Osteoblast (primary cell): ENCODE data around the gene CCDC110. TPM values are rescaled to one million over a fixed set of nuclear protein-coding genes. Genes with fewer than 3 reads are reported as not detected.

ENCODE experiments used
- DNase-seq: peaks from one replicate; pipeline ENCODE4 v3.0.0; 2011; ENCODE audit warnings: low spot score, mixed read lengths; ENCODE audit not compliant: insufficient read length; ENCODE audit errors: missing footprints
- H2AFZ ChIP-seq: 2 replicates; pipeline ENCODE4 v1.6.0; 2011; ENCODE audit warnings: mild to moderate bottlenecking, low read length
- H3K27ac ChIP-seq: 2 replicates; pipeline ENCODE4 v1.5.1; 2011; ENCODE audit warnings: mild to moderate bottlenecking, low read depth, low read length, moderate library complexity
- H3K27me3 ChIP-seq: 2 replicates; pipeline ENCODE4 v1.6.0; 2012; ENCODE audit warnings: mild to moderate bottlenecking, control low read depth, inconsistent platforms, low read length, moderate library complexity; ENCODE audit not compliant: insufficient read depth
- H3K36me3 ChIP-seq: 2 replicates; pipeline ENCODE4 v1.5.1; 2011; ENCODE audit warnings: mild to moderate bottlenecking, low read length, control low read depth, moderate library complexity; ENCODE audit not compliant: insufficient read depth
- H3K4me1 ChIP-seq: 2 replicates; pipeline ENCODE4 v1.5.1; 2011; ENCODE audit warnings: mild to moderate bottlenecking, low read length, control low read depth, moderate library complexity; ENCODE audit not compliant: insufficient read depth
- H3K4me2 ChIP-seq: 2 replicates; pipeline ENCODE4 v1.6.0; 2011; ENCODE audit warnings: mild to moderate bottlenecking, low read length; ENCODE audit not compliant: insufficient read depth
- H3K4me3 ChIP-seq: fragments of 200-600 bp; sonication (generic); 3 replicates; pipeline ENCODE4 v1.5.1; 2012; ENCODE audit warnings: mild to moderate bottlenecking, low read length, inconsistent platforms; ENCODE audit not compliant: insufficient read depth
- H3K79me2 ChIP-seq: 2 replicates; pipeline ENCODE4 v1.6.0; 2012; ENCODE audit warnings: mild to moderate bottlenecking, low read length, control low read depth, inconsistent platforms; ENCODE audit not compliant: insufficient read depth
- H3K9me3 ChIP-seq: 2 replicates; pipeline ENCODE4 v1.5.1; 2011; ENCODE audit warnings: low read depth, low read length, control low read depth
- H4K20me1 ChIP-seq: 2 replicates; pipeline ENCODE4 v1.6.0; 2012; ENCODE audit warnings: mild to moderate bottlenecking, low read length, control low read depth; ENCODE audit not compliant: insufficient read depth
- CTCF ChIP-seq: IDR thresholded peaks from 2 replicates; pipeline ENCODE4 v1.5.1; 2011; ENCODE audit warnings: mild to moderate bottlenecking, low read depth, low read length, moderate library complexity; ENCODE audit errors: extremely low read depth
- total RNA-seq: library from RNA; depleted of rRNA; stranded (reverse); fragments of >200 nt; gene quantifications from 2 replicates; pipeline ENCODE4 v1.2.3, GENCODE V29; 2012

The CCDC110 gene
- total RNA-seq, 1 donor: 2.2 TPM

- peaks cover 67% of the 10 kb centered on the region for H3K36me3 ChIP-seq
- no peak for TF ChIP-seq CTCF
- H3K4me2 ChIP-seq: no peak overlapping the region
- H3K79me2 ChIP-seq: no peaks in the 10 kb centered on the region
- H3K9me3 ChIP-seq: no peaks in the 10 kb centered on the region
- H3K4me3 ChIP-seq: no peak overlapping the region
- H3K4me1 ChIP-seq: no peaks in the 10 kb centered on the region
- no peak overlapping the region for H2AFZ ChIP-seq
- no peak for DNase-seq
- H3K27ac ChIP-seq: no peak overlapping the region
- no peaks in the 10 kb centered on the region for H3K27me3 ChIP-seq
- H4K20me1 ChIP-seq: no peaks in the 10 kb centered on the region
These were observed 59.7 kb downstream of the CCDC110 start for GRCh38 chr4:185411849-185412248.

GRCh38 chr4:185408432-185408831 lies 63.1 kb downstream of the CCDC110 start:
- Histone ChIP-seq H2AFZ (no peak overlapping the region), H3K27me3 (no peaks in the 10 kb centered on the region), H3K79me2 (no peaks in the 10 kb centered on the region), H3K4me3 (no peak overlapping the region), H3K4me1 (no peaks in the 10 kb centered on the region), H3K9me3 (no peaks in the 10 kb centered on the region), H3K36me3 (peaks cover 54% of the 10 kb centered on the region), H3K4me2 (no peak overlapping the region), H3K27ac (no peak overlapping the region), H4K20me1 (no peaks in the 10 kb centered on the region)
- no peak for TF ChIP-seq CTCF
- DNase-seq: no peak

- Histone ChIP-seq H3K4me3 (no peak overlapping the region), H3K4me2 (no peak overlapping the region), H3K27ac (no peak overlapping the region), H4K20me1 (no peaks in the 10 kb centered on the region), H3K27me3 (no peaks in the 10 kb centered on the region), H2AFZ (no peak overlapping the region), H3K36me3 (peaks cover 40% of the 10 kb centered on the region), H3K9me3 (no peaks in the 10 kb centered on the region), H3K4me1 (no peaks in the 10 kb centered on the region), H3K79me2 (no peaks in the 10 kb centered on the region)
- no peak for TF ChIP-seq CTCF
- no peak for DNase-seq
These were observed 66.1 kb downstream of the CCDC110 start for GRCh38 chr4:185405296-185405999.

GRCh38 chr4:185404031-185404430 lies 67.5 kb downstream of the CCDC110 start:
- no peak overlapping the region for H3K27ac ChIP-seq
- DNase-seq: no peak
- no peak overlapping the region for H2AFZ ChIP-seq
- no peak overlapping the region for H3K4me2 ChIP-seq
- no peaks in the 10 kb centered on the region for H3K27me3 ChIP-seq
- peaks cover 45% of the 10 kb centered on the region for H3K36me3 ChIP-seq
- H3K4me3 ChIP-seq: no peak overlapping the region
- no peaks in the 10 kb centered on the region for H4K20me1 ChIP-seq
- H3K4me1 ChIP-seq: no peaks in the 10 kb centered on the region
- TF ChIP-seq CTCF: no peak
- no peaks in the 10 kb centered on the region for H3K9me3 ChIP-seq
- H3K79me2 ChIP-seq: no peaks in the 10 kb centered on the region
